HG03095 (cell line): Measurements from ENCODE around the gene GABBR2.
A peak's percentile ranks its signal among the peaks of the same experiment; 100 is the strongest.

Source experiments
- ATAC-seq: cut with Tn5 transposase; IDR thresholded peaks from one replicate; pipeline ENCODE4 v1.9.1; 2021; ENCODE audit warnings: moderate library complexity; ENCODE audit not compliant: unreplicated experiment

Gene GABBR2

GRCh38 chr9:98329281-98329680 lies 379.5 kb downstream of the GABBR2 start:
- no peak for ATAC-seq

GRCh38 chr9:98328770-98329169 lies 380.0 kb downstream of the GABBR2 start:
- no peak for ATAC-seq

GRCh38 chr9:98328141-98328540 lies 380.6 kb downstream of the GABBR2 start:
- no peak for ATAC-seq

- no peak for ATAC-seq
These were observed 381.5 kb downstream of the GABBR2 start for GRCh38 chr9:98327249-98327561.

GRCh38 chr9:98326459-98327248 lies 382.1 kb downstream of the GABBR2 start:
- no peak for ATAC-seq

GRCh38 chr9:98324801-98325200 lies 383.9 kb downstream of the GABBR2 start:
- no peak for ATAC-seq

GRCh38 chr9:98323831-98324135 lies 385.0 kb downstream of the GABBR2 start:
- ATAC-seq = no peak

GRCh38 chr9:98323051-98323830 lies 385.5 kb downstream of the GABBR2 start:
- no peak for ATAC-seq

GRCh38 chr9:98321269-98321668 lies 387.5 kb downstream of the GABBR2 start:
- ATAC-seq = no peak

- no peak for ATAC-seq
These were observed 389.8 kb downstream of the GABBR2 start for GRCh38 chr9:98318834-98319478.

GRCh38 chr9:98318041-98318790 lies 390.5 kb downstream of the GABBR2 start:
- no peak for ATAC-seq

GRCh38 chr9:98317134-98317857 lies 391.4 kb downstream of the GABBR2 start:
- ATAC-seq = no peak

GRCh38 chr9:98316445-98317133 lies 392.1 kb downstream of the GABBR2 start:
- no peak for ATAC-seq

- peak; percentile 63 for ATAC-seq
These were observed 393.1 kb downstream of the GABBR2 start for GRCh38 chr9:98315551-98316060.

GRCh38 chr9:98315067-98315453 lies 393.7 kb downstream of the GABBR2 start:
- no peak for ATAC-seq

GRCh38 chr9:98314381-98315066 lies 394.2 kb downstream of the GABBR2 start:
- no peak for ATAC-seq

GRCh38 chr9:98312365-98312764 lies 396.4 kb downstream of the GABBR2 start:
- no peak for ATAC-seq

- no peak for ATAC-seq
These were observed 397.2 kb downstream of the GABBR2 start for GRCh38 chr9:98311541-98311940.

GRCh38 chr9:98310752-98311392 lies 397.9 kb downstream of the GABBR2 start:
- no peak for ATAC-seq
